22Rv1 (cell line): Measurements from ENCODE around the gene RPS19.
A peak's percentile ranks its signal among the peaks of the same experiment; 100 is the strongest.

Experiments
- H3K27ac ChIP-seq: fragments of 450-650 bp; 2 replicates; pipeline ENCODE4 v1.5.1; 2017
- CTCF ChIP-seq: fragments of 450-650 bp; IDR thresholded peaks from 2 replicates; pipeline ENCODE4 v1.5.1; 2017; ENCODE audit warnings: mild to moderate bottlenecking
- ZFX ChIP-seq: fragments of 450-650 bp; IDR thresholded peaks from 2 replicates; pipeline ENCODE4 v1.6.1; 2017; ENCODE audit warnings: antibody characterized with exemption, borderline replicate concordance

RPS19 gene

GRCh38 chr19:41901707-41902360 lies 41.8 kb downstream of the RPS19 start:
- H3K27ac ChIP-seq: no peak overlapping the region
- TF ChIP-seq ZFX (no peak), CTCF (no peak)

- no peak overlapping the region for H3K27ac ChIP-seq
- TF ChIP-seq CTCF (no peak), ZFX (no peak)
These were observed 42.5 kb downstream of the RPS19 start for GRCh38 chr19:41902594-41902993.

- H3K27ac ChIP-seq: peak overlapping the region; percentile 78
- TF ChIP-seq CTCF (no peak), ZFX (no peak)
These were observed 43.3 kb downstream of the RPS19 start for GRCh38 chr19:41903193-41903953.

GRCh38 chr19:41904118-41904870 lies 44.2 kb downstream of the RPS19 start:
- peak overlapping the region; percentile 78 for H3K27ac ChIP-seq
- TF ChIP-seq CTCF: no peak
- TF ChIP-seq ZFX: no peak

- TF ChIP-seq CTCF: no peak
- no peak for TF ChIP-seq ZFX
- H3K27ac ChIP-seq: peak overlapping the region; percentile 78
These were observed 45.4 kb downstream of the RPS19 start for GRCh38 chr19:41905273-41906002.

- H3K27ac ChIP-seq: peak overlapping the region; percentile 78
These were observed 46.2 kb downstream of the RPS19 start for GRCh38 chr19:41906271-41906670.

More at GRCh38 chr19:41906271-41906670, 46.2 kb downstream of the RPS19 start:
- TF ChIP-seq ZFX: no peak
- TF ChIP-seq CTCF: no peak
